HG02970 (cell line): ENCODE results near the gene SNAPC5.
"Not testable (repeated sequence)": the region's sequence is repeated elsewhere in the genome, so short reads cannot be mapped to it uniquely, and the experiment has no call there.

Experiments
- ATAC-seq: cut with Tn5 transposase; IDR thresholded peaks from one replicate; pipeline ENCODE4 v1.9.1; 2021; ENCODE audit warnings: mild to moderate bottlenecking, moderate library complexity, moderate number of reproducible peaks; ENCODE audit not compliant: unreplicated experiment, low FRiP score

SNAPC5 gene

GRCh38 chr15:66494262-66494661, 3.3 kb downstream of the SNAPC5 start:
- ATAC-seq: no peak

DNA sequence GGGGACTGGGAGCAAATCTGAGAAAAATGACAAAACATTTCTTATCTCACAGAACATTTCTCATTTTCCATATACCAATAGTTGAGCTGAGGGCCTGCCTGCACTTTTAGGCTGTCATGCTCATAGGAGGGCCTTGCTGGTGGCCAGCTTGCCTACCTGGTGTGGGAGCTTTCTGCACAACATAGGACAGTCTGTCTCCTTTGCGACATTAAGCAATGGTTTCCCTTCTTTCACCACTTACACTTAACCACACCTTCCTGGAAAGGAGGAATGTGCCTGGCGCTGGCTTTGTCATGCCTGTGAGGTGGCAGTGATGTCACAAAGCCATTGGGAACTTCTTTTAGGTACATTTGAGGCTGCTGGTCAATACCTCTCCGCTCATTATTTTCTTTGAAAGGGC, 5.7 kb downstream of the SNAPC5 start:
- ATAC-seq: no peak

DNA sequence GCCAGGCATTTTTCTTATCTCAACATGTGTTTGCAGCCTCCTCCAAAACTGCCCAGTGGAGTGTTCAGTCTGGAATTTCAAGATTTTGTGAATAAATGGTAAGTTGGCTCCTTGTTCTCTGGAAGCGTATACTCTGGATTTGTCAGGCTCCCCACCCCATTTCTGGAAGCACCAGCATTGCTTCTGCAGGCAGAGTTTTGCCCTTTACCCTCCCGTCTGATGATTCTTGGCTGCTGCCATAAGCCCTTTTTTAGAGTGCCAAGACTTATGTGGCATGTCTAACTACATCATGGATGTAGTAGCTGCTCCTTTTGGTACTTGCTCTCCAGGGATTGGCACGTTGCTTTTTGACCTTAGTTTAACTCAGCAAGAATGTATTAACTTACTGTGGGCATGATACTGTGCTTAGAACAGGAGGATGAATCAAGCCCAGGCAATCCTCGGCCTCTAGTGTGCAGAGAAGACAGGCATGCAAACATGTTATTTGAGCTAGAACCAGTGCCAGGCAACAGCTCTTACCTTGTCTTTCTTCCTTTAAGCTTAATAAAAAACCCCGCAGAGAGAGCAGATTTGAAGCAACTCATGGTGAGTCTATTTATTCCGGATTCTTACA, 8.3 kb downstream of the SNAPC5 start:
- no peak for ATAC-seq

- ATAC-seq: no peak
These were observed 9.0 kb downstream of the SNAPC5 start for GRCh38 chr15:66488525-66488924.

GRCh38 chr15:66486887-66487286, 10.7 kb downstream of the SNAPC5 start:
- ATAC-seq: no peak

DNA sequence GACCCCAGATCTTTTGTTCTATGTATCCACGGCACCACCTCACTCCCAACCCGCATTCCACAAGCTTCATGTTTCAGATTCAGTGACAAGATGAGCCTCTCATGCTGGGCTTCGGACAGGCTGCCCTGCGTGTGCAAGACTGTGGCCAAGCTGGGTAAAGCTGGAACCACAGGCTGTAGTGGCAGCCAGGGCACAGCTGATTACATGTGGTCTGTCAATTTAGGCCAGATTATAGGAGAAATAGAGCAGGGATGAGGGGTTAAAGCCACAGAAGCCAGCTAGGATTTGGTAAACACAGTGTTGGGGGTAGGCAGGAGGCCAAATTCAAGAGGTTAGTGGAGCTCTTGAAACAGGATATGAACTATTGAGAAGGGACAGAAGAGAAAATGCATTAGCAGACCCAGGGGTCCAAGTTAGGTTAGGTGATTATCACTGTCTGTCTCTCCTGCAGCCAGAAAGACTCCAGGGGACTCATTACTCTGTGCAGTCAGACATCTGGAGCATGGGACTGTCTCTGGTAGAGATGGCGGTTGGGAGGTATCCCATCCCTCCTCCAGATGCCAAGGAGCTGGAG, 12.9 kb downstream of the SNAPC5 start:
- ATAC-seq: no peak

DNA sequence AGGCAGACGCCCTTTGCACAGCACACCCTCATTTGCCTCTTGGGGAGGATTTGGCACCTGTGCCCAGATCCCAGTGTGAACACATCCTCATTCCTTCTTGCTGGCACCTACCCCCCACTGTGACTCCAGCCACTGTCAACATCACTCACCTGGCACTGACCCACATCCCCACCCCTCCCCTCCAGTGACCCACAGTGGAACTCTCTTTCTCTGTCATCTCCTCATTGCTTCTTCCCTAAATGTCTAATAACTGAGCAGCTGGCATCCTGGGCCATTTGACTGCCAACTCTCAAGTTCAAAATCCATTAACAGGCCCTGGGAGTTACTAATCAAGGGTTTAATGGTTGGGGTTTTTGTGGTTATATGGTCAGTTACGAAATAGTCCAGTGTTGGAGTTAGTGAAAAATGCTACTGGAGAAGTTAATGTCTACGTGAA, 14.4 kb downstream of the SNAPC5 start:
- no peak for ATAC-seq

DNA sequence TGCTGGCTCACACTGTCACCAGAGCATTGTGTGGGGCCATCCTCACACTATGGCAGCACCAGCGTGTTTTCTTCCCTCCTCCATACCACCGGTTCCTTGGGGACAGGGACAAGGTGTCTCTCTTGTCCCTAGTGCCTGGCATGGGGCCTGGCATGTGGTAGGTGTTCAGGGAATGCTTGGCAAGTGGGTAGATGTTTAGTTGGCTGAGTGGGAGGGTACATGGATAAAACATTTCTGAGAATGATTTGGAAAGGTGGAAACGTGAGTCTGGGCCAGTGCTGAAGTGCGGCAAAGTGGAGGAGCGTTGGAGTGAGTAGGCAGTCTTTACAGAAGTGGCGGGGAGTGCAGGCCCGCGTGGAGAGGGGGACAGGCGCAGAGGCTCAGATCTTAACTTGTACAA, 15.0 kb downstream of the SNAPC5 start:
- ATAC-seq: no peak

DNA sequence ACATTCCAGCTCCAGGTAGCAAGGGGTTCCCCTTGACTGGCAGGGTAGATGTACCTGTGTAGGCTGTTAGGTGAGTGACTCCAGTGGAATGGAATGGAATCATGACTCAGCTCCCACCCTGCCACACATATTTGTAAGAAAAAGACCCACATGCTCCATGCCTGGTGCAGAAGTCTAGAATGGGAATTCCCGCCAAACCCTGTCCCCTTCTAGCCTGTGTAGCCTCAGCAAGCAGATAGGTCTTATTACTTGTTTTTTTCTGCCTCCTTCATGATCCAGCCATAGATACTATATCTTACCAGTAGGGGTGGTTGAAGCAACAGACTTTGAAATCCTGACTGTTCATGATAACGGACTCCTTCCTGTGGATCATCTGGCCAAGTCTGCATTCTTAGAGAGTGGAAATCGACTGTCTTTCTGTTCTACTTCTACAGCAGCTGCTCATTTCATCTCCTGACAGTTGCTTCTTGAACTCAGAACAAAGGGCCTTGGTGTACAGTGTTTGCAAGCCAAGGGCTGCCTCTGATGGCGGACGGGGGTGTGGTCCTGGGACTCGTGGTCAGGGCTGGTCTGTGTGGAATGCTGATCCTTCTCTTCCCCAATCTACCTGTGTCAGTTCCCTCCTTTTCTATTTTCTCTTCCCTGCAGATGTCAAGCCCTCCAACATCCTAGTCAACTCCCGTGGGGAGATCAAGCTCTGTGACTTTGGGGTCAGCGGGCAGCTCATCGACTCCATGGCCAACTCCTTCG, 16.3 kb downstream of the SNAPC5 start:
- no peak for ATAC-seq

DNA sequence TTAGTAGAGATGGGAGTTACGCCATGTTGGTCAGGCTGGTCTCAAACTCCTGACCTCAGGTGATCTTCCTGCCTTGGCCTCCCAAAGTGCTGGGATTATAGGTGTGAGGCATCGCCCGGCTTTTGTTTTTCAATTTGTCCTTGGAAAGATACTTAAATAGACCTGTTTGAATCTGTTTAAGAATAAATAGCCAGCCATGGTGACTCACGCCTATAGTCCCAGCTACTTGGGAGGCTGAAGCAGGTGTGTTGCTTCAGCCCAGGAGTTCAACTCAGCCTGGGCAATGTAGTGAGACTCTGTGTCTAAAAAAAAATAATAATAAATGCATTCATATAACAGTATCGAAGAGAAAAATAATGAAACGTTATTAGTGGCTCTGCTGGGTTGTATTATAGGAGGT, 17.3 kb downstream of the SNAPC5 start:
- ATAC-seq: no peak

DNA sequence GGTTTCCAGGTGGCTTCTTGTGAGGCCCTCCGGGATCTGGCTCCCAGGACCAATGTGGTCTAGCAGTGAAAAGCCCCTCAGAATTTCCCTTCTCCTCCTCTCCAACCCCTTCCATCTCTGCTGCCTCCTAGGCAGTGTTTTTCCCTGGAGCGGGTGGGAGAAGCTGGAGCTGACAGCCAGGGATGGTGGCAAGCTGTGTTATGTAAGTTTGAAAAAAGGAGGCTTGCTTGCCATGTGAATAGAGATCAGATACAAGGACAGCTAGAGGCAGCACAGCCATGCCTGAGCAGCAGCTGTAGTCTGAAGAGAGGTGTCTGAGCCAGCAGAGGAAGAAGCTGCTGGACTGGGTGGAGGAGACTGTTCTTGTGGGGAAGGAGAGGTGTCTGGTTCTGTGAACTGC, 20.6 kb downstream of the SNAPC5 start:
- no peak for ATAC-seq

- ATAC-seq: no peak
These were observed 21.0 kb downstream of the SNAPC5 start for GRCh38 chr15:66476535-66476934.

DNA sequence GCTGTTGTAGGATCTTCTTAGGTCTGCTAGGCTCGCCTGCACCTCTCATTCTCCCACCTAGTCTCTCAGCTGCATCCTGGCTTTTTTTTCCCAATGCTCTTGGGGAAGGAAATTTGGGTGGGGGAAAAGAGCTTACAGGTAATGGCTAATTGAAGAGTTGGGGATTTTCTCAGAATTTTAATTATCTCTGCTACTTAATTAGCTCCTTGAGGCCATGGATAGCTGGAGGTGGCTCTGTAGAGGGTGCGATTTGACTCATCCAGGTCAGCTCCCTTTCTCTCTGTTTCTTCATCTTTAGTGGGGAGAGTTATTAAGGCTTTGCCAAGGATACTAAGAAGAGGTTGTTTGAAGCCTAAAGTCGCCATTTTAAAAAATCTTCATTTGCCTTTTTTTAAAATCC, 22.6 kb downstream of the SNAPC5 start:
- ATAC-seq: no peak

DNA sequence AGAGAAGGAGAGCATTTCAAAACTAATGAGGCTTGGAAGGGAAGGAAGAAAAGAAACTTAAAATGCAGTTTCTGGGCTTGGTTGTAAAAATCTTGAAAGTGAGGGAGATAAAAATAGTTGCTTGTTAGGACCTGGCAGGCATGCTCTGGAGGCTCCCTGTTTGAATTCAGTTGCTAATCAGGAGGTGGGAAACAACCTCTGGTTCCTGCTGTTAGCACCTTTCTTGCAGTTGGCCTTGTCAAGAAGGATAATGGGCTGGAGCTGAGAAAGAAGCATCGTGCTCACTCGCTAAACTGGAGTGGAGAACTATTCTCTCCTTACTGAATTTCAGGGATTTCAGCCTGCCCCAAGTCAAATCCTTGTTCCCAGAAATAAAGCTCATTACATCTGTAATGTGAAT, 23.4 kb downstream of the SNAPC5 start:
- ATAC-seq: no peak

DNA sequence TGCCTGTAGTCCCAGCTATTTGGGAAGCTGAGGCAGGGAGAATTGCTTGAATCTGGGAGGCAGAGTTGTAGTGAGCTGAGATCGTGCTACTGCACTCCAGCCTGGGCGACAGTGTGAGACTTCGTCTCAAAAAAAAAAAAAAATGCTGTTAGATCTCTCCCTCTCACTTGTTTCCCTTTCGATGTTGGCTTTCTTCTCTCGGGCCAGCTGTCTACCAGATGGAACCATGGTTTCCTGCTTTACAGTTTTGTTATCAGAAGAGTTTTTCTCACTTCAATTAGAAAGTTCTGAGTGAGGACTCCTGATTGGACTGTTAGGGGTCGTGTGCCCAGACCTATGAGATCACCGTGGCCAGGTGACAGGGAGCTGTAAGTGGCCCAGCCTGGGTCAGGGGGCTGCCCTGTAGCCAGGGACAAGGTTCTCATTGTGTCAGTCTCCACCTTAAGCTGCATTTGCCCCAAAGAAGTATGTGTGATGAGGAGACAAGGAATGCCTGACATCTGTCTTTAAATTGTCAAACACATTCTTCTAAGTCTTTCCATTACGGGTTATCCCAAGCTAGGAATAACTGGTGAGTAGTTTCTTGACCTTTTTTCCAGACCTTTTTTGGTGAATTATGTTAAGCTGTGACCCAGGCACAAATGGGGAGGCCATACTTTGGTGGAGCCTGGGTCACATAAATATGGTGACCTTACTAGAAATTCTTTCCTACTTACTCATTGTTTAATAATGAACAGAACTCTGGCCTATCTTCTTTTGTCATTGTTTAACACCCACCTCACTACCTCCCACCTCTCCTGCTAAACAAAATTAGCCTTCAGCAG, 25.2 kb downstream of the SNAPC5 start:
- ATAC-seq: peak; percentile 59

GRCh38 chr15:66470825-66471224, 26.7 kb downstream of the SNAPC5 start:
- ATAC-seq: not testable (repeated sequence)

GRCh38 chr15:66467162-66468040, 30.2 kb downstream of the SNAPC5 start:
- not testable (repeated sequence) for ATAC-seq

GRCh38 chr15:66465294-66465693, 32.3 kb downstream of the SNAPC5 start:
- ATAC-seq: not testable (repeated sequence)

- no peak for ATAC-seq
These were observed 34.9 kb downstream of the SNAPC5 start for GRCh38 chr15:66462627-66463026.

DNA sequence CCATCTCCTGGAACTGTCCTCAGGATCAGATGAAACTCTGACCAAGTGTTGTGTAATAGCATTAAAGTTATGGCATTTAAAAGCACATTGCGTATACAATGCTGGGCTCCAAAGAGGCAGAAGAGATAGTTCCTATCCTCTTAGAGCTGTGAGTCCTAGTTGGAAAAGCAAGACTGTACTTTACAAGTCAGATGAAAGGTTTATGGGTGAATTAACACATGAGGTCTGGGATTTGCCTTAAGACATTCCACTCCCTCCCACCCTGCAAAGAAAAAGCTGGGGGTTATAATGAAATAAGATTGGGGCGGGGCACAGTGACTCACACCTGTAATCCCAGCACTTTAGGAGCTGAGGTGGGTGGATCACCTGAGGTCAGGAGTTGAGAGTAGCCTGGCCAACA, 35.6 kb downstream of the SNAPC5 start:
- no peak for ATAC-seq
